ENCODE measurements around the gene PRTFDC1. TPM values are rescaled to one million over a fixed set of nuclear protein-coding genes. Genes with fewer than 3 reads are reported as not detected.

PRTFDC1 gene
- total and polyA plus RNA-seq, 2 of the 8 experiments (the other 6 are each of a cell fraction or from before 2014, with no cell fraction given): 5.9 to 6.6 TPM

- Histone ChIP-seq H4K91ac (replicated peaks; ENCODE audit: insufficient read length, low read length) (no peak overlapping the region), H3K9me3 (ENCODE audit: insufficient read depth in 2 of 2, low read depth in 1 of 2, low read length in 1 of 2) (no peaks in the 10 kb centered on the region), H3K4me3 (ENCODE audit: extremely low read depth in 1 of 4, insufficient read depth in 2 of 4, low read depth in 3 of 4, low read length in 4 of 4) (no peak overlapping the region), H4K20me1 (replicated peaks in 1 of 2; ENCODE audit: control insufficient read depth in 1 of 2, insufficient read depth in 2 of 2, low read length in 2 of 2) (no peaks in the 10 kb centered on the region), H3K23ac (ENCODE audit: insufficient read length) (no peak overlapping the region), H3K56ac (replicated peaks; ENCODE audit: insufficient read length, low read depth, low read length) (no peak overlapping the region), H3K79me2 (ENCODE audit: control insufficient read depth in 1 of 2, insufficient read depth in 2 of 2, low read length in 2 of 2) (no peaks in the 10 kb centered on the region), H2BK12ac (ENCODE audit: low read depth, low read length) (no peak overlapping the region), H4K5ac (ENCODE audit: insufficient read length, low read depth, low read length) (no peak overlapping the region), H2BK5ac (ENCODE audit: low read depth, low read length) (no peak overlapping the region), H3K79me1 (ENCODE audit: low read depth, low read length) (no peaks in the 10 kb centered on the region), H3K4me2 (ENCODE audit: insufficient read depth in 1 of 2, low read depth in 2 of 2, low read length in 2 of 2) (no peak overlapping the region), H3K36me3 (ENCODE audit: control insufficient read depth in 2 of 4, insufficient read depth in 4 of 4, low read length in 3 of 4) (no peaks in the 10 kb centered on the region), H3K4me1 (replicated peaks in 1 of 4; ENCODE audit: control insufficient read depth in 3 of 4, insufficient read depth in 4 of 4, low read length in 3 of 4) (peaks cover 0 to 10% (median 2%) of the 10 kb centered on the region in 4 experiments; a peak in 3 of 7 replicates), H3K18ac (ENCODE audit: extremely low read depth, low read length) (no peak overlapping the region), H2BK15ac (ENCODE audit: low read length) (no peak overlapping the region), H3K27ac (ENCODE audit: low read depth, low read length) (no peak overlapping the region), H3K23me2 (ENCODE audit: low read depth, low read length) (no peaks in the 10 kb centered on the region), H2AK5ac (ENCODE audit: low read depth, low read length) (no peak overlapping the region), H2BK120ac (replicated peaks; ENCODE audit: low read depth, low read length) (no peak overlapping the region), H2AFZ (ENCODE audit: low read length) (no peak overlapping the region), H3K9ac (replicated peaks in 1 of 4; ENCODE audit: extremely low read depth in 1 of 4, low read depth in 3 of 4, low read length in 3 of 4) (no peak overlapping the region), H4K8ac (ENCODE audit: extremely low read depth, insufficient read depth, low read length) (no peak overlapping the region), H3K14ac (ENCODE audit: insufficient read length) (no peak overlapping the region), H3K4ac (replicated peaks; ENCODE audit: insufficient read length, low read depth, low read length) (no peak overlapping the region), H2BK20ac (ENCODE audit: low read length) (no peak overlapping the region), H3K27me3 (replicated peaks in 1 of 4; ENCODE audit: control insufficient read depth in 3 of 4, extremely low read depth in 1 of 4, insufficient read depth in 3 of 4, low read length in 3 of 4) (no peaks in the 10 kb centered on the region)
- ChIA-PET CTCF (ENCODE audit: partially characterized antibody) (interaction anchor here (1.0 to 1.3 kb wide), 2 partner anchors 28 to 65 kb away, joined by 3 read pairs; no protein-coding TSS in a partner anchor), POLR2A (ENCODE audit: partially characterized antibody) (interaction anchor here (0.7 kb wide), 1 partner anchor 66 kb away, joined by 3 read pairs; no protein-coding TSS in a partner anchor)
- DNase-seq (ENCODE audit: low read depth in 1 of 2, low spot score in 2 of 2): no peak
- WGBS, 2 experiments (ENCODE audit: extremely low coverage in 1 of 2, insufficient coverage in 1 of 2, insufficient read length in 1 of 2, insufficient replicate concordance in 2 of 2, low coverage in 1 of 2, low lambda C conversion rate in 2 of 2, missing lambda C conversion rate in 1 of 2): 84% methylated on average over 5 of the region's 5 CpGs; no CpG with 5 or more reads in 1 of the 2 experiments
- no peak for TF ChIP-seq ZNF274 (IDR thresholded peaks at IDR 0.05; ENCODE audit: borderline replicate concordance, extremely low read depth, low read length)
- TF ChIP-seq E2F6 (IDR thresholded peaks at IDR 0.05): no peak
- TF ChIP-seq HDAC2 (IDR thresholded peaks at IDR 0.05; ENCODE audit: borderline replicate concordance in 1 of 2, low read depth in 2 of 2, low read length in 2 of 2): no peak
- no peak for TF ChIP-seq ASH2L (IDR thresholded peaks at IDR 0.05; ENCODE audit: low read length)
- no peak for TF ChIP-seq BACH1 (IDR thresholded peaks at IDR 0.05; ENCODE audit: low read length)
- TF ChIP-seq CTCF (IDR thresholded peaks at IDR 0.05; ENCODE audit: control extremely low read depth in 1 of 3, insufficient read depth in 1 of 3, low read depth in 1 of 3, low read length in 3 of 3): no peak
- TF ChIP-seq PHF8 (conservative IDR thresholded peaks at IDR 0.05; ENCODE audit: low read depth, low read length): no peak
- TF ChIP-seq EZH2 (IDR thresholded peaks at IDR 0.05; ENCODE audit: low read depth, low read length, severe bottlenecking): no peak
- no peak for TF ChIP-seq RNF2 (IDR thresholded peaks at IDR 0.05; ENCODE audit: borderline replicate concordance, low read depth, low read length, missing control alignments, poor library complexity, severe bottlenecking)
- no peak for FAIRE-seq
These were observed 66.1 kb downstream of the PRTFDC1 start for GRCh38 chr10:24886290-24886680.

All from H1 (cell line).